Activated gamma-delta T cell treated with anti-CD3 and anti-CD28 coated beads, Interleukin-2, amount 50 U/mL, for 16 hours (primary cell): ENCODE measurements around the gene SMIM36.
"Not testable (repeated sequence)": the region's sequence is repeated elsewhere in the genome, so short reads cannot be mapped to it uniquely, and the experiment has no call there.

ENCODE experiments used
- DNase-seq: peaks from one replicate; pipeline ENCODE4 v3.0.0-alpha.2; 2020; ENCODE audit warnings: low read depth

Gene SMIM36

GRCh38 chr17:55454906-55455474 lies 56.3 kb downstream of the SMIM36 start:
- DNase-seq: no peak

DNA sequence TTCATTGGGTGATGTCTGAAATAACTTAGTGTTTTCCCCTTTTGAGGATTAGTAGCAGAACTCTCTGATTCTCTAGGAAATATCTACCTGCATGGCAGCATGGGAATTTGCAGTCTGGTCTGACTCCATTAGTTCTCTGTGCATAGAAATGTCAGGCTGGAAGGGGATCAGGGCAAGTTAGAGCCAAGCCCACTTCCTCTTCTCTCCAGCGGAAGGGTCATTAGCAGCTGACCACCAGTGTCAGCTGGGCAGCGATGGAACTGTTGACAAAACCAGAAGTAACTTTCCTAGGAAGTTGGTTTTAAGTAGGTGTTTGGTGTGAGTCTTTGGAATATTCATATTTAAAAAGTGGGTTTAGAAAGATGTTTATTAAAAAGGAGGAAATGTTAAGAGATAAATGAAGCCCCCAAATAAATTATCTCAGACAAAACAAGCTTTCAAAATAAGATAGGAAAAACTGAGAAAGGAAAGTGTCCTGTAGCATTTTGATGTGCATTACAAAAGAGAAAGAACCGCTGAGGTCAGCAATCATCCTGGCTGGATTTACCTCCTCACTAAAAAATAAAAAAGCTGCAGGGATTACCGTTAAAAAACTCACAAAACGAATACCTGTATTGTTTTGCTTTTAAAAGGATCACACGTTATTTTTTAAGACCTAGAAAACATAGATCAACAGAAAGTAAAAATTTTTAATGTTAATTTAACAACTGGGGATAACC lies 57.3 kb downstream of the SMIM36 start:
- DNase-seq: no peak

- DNase-seq: no peak
These were observed 59.0 kb downstream of the SMIM36 start for GRCh38 chr17:55452139-55452790.

GRCh38 chr17:55451758-55452138 lies 59.5 kb downstream of the SMIM36 start:
- no peak for DNase-seq

- no peak for DNase-seq
These were observed 60.0 kb downstream of the SMIM36 start for GRCh38 chr17:55451203-55451641.

DNA sequence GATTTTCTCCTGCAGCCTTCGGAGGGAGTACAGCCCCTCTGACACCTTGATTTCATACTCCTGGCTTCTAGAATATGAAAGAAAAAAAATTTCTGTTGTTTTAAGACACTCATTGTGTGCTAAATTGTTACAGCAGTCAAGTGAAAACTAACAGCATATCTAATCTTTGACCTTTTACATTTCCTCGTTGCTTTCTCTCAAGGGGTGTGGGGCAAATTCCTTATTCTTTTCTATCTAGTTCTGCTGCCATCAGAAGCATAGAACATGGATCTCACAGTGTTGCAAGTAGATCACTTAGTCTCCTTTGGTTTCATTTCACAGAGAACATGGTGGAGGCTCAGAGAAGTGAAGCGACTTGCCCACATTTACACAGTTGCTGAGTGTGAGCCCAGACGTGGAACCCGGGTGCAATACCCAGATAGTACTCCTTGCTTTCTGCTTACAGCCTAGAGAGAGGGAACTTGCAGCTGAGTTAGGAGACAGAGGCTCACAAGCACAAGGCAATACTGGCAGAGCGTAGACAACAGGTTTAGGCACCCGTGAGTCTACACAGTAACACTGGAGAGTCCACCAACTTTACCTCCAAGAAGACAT lies 60.9 kb downstream of the SMIM36 start:
- DNase-seq: no peak

DNA sequence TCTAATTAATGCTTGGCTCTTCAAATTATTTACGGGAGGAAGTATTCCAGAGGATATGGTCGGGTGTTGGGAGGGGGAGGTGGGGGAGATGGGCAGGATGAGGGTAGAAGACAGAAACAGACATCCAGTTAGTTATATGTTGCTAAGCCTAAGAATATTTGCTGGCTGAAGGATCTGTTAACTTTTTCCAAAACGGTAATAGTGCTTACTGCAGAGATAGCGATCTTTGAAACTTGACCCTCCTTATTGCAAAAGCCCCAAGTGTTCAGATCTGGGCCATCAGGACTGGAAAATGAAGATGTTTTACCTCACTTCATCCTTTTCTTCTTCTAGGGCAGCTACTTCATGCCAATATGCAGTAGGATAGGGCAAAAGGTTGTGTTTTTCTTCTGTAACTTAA lies 62.6 kb downstream of the SMIM36 start:
- no peak for DNase-seq

- no peak for DNase-seq
These were observed 64.6 kb downstream of the SMIM36 start for GRCh38 chr17:55446581-55447205.

DNA sequence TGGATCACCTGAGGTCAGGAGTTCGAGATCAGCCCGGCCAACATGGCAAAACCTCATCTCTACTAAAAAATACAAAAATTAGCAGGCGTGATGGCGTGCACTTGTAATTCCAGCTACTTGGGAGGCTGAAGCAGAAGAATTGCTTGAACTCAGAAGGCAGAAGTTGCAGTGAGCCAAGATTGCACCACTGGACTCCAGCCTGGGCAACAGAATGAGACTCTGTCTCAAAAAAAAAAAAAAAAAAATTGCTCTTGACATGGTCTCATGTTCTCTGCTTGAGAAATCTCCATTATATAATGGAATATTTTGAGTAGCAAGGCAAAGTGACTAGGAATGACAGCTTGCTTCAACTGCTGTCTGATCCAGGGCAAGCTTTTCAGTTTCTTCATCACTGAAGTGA lies 65.2 kb downstream of the SMIM36 start:
- not testable (repeated sequence) for DNase-seq

GRCh38 chr17:55444471-55445441 lies 66.5 kb downstream of the SMIM36 start:
- no peak for DNase-seq

- DNase-seq: no peak
These were observed 67.3 kb downstream of the SMIM36 start for GRCh38 chr17:55443904-55444303.

- DNase-seq: no peak
These were observed 68.1 kb downstream of the SMIM36 start for GRCh38 chr17:55442953-55443683.

DNA sequence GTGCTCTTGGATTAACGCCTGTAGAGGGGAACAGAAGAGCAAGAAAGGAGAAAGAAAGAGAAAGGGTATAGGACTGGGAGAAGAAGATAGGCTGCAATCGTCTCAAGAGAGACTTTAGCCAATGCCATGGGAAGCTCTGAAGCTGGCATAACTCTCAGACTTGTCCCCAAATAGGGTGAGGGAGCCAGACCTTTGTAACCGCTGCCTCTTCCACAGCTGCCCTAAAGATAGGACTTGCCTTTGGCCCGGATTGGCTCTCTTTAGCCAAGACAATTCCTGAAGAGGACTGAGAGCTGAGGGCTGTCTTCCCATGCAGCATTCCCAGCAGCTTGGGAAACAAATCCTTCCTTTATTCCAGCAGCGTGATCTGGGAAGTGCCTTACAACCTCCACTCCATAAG lies 68.8 kb downstream of the SMIM36 start:
- no peak for DNase-seq

- no peak for DNase-seq
These were observed 69.7 kb downstream of the SMIM36 start for GRCh38 chr17:55441544-55441943.

DNA sequence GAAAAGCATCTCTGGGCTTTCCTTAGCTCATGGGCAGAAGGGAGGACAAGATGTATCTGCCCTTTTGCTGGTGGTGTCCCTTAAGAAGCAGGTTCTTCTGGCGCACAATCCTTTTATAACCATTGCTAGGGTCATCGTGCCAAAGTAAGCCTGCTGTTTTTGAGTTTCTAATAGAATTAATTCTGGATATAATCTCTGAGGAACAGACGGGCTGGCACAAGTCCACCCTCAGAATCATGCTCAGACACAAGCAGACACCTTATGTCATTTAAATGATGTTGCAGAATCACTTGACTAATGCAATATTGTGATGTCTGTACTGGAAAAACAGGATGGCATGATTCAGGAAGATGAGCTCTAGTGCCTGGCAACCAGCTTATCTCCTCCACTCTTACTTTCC lies 70.9 kb downstream of the SMIM36 start:
- no peak for DNase-seq

DNA sequence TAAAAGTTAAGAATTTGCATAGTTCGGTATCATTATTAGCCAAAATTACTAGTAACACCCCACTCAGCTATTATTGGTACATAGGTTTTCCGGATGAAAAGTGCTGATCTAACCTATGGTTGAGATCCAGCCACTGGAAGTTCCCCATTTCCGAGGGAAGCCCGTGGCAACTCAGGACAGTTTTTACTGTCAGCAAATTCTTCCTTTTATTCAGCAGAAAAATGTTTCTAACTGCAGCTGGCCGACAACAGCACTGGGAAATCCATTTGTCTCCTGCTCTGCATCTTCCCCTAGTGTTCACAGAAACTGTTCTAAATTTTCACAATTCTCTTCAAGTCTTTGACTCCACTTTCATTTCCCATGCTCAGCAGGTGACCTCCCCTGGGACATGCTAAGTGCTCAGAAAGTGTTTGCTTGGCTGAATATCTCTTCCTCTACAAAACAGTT lies 74.1 kb downstream of the SMIM36 start:
- DNase-seq: no peak

DNA sequence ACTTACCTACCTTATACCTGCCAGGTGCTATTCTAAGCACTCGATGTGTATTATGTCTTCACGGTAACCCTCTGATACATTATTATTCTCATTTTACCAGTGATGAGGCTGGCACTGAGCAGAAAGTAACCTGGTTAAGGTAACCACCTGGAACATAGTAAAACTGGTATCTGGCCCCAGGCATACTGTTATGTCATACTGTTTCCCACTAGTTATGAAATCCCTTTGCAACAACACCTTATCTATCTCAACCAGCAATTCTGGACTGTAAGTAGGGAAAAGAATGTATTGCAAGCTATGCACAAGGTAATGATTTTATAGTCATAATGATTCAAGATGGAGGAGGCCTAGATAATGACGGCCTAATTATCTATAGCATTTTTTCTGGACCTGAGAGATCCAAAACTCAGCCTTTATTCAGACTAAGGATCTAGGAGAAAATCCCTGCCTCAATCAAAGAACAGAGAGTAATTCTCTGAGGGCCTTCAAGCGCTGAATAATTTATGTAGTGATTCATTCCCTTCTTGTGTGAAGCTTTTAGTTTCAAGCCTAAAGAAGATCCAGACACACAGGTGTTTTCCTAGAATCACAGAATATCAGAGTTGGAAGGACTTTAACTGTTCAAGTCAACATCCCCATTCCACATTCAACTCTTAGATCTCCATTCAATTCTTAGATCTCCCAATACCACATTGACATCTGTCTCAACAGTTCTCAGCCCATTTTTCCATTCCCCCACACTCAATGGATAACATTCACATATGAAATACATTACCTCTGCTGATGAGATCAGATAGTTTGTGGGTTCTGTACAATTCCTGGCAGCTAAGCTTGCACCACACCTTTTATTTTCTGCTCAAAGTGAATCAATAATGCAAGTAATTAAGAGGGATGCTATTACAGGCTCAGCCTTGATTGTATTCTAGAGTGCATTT lies 74.8 kb downstream of the SMIM36 start:
- no peak for DNase-seq

- DNase-seq: no peak
These were observed 75.8 kb downstream of the SMIM36 start for GRCh38 chr17:55435408-55435807.

GRCh38 chr17:55434721-55435120 lies 76.5 kb downstream of the SMIM36 start:
- no peak for DNase-seq
